UCSD-AML1 (cell line): ENCODE measurements around the gene SPATA6L.
A peak's percentile ranks its signal among the peaks of the same experiment; 100 is the strongest.

Source experiments
- DNase-seq: peaks from one replicate; lab custom pipeline; 2025; ENCODE audit not compliant: unreplicated experiment; lab: John Stamatoyannopoulos, UW

SPATA6L gene

DNA sequence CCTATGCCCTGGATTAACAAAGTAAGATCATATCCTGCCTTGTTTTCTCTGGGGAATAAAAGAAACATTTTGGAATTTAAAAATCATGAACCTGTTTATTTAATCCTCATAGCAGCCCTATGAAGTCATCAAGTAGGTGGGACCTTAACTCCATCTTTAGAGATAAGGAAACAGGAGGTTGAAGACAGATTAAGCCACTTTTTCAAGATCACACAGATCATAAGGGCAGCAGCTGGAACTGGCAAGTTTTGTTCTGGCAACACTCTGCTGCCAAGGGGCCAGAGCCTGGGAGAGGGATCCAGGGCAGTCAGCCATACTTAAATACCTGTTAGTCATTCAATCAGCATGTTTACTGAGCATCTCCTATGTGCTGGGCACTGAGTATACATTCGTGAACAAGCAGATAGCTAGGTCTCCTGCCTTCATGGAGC lies 112.3 kb downstream of the SPATA6L start:
- DNase-seq = no peak

DNA sequence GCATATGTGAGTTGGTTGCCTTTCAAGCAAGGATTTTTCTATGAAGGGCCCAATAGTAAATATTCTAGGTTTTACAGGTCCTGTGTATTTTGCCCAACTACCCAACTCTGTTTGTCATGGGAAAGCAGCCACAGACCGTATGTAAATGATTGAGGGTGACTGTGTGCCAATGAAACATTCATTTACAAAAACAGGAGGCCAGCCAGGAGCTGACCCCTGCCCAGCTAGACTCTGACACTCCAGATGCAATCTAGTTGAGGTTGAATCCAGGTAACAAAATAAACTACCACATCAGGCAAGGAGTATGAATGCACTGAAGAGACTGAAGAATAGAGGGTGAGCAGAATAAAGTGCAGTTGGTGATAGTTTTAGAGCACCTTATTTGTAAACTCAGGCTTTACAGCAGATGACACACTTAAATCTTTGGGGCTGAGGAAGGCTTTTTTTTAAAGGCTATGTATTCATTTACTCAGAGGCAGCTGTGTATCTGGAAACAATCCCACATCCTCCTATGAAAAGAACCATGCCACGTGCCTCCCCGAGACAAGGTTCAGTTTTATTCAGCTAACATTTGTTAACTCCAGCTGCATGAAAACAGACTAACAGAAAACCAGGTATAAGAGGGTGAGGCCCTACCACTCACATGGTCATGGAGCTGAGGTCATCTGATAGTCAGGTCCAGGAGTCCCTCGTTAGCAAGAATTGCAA lies 115.3 kb downstream of the SPATA6L start:
- no peak for DNase-seq

DNA sequence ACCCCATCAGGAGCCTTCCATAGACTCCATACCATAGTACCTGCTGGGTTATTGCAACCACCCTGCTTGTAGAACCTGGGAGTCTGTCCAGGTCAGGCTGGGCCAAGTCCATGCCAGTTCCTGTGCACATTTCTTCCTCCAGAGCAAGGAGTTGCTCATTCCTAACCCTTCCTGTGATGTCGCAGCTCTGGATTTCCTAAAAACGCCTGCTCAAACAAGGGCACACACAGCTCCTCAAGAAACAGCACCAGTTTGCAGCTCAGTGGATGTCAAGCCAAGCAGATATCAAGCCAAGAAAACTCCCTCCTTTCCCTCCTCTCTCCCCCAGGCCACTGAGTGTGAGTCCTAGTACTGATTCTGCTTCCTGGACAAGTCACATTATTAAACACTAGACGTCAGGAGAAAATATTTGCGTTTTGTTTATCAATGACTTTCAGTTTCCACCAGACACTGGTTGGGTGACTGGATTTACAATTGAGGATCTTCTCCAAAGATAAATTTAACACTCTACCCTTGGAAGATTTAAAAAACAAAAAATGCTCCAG lies 116.5 kb downstream of the SPATA6L start:
- no peak for DNase-seq

DNA sequence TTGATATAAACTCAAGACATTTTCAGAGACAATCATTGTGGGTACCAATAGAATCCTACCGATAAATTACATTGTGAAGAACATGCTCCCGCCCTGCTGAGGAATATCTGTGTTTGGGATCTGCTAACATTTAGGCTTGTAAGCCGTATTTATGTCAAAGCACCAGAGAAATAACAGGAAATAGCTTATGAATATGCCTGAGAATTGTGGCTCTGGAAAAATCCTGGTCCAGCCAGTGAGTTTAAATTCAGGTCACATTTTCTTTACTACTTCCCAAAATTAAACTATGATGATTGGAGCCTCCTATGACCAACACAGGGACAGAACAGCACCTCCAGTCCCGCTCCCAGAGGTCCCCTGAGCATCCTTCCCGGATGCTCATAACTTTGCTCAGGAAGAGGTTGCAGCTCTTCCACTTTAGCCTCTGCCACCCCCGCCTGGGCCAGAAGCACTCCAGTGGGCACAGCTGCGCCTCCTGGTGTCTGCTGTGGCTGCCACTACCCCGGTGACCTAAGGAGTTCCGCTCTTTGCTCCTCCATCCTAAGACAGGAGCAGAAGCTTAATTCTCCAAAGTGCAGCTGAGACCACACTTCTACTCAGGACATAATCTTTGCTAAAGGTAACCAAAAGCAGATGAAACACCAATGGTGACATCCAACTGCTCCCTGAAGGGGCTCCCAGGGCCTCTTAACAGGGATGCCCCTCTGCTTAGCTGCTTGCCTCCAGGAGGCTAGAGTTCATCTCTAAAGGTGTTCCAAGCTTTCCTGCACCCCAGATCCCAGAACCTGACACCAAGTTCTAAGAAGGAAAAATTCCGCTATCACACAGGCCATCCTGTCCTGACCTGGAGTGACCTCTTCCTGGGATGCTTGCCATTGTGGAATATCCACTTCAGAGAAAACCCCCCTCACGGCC lies 117.2 kb downstream of the SPATA6L start:
- peak; percentile 27 for DNase-seq
